IMR-90 (cell line): ENCODE data around the gene ZNF133. TPM values are rescaled to one million over a fixed set of nuclear protein-coding genes. Genes with fewer than 3 reads are reported as not detected.

ENCODE experiments used
- ATAC-seq: fragments of 200-7000 bp; cut with Tn5 transposase; 2 replicates; pipeline ENCODE4 v1.9.1; 2020; ENCODE audit warnings: low read depth, mild to moderate bottlenecking, moderate library complexity
- BruUV-seq: library from RNA; stranded (reverse); fragments of 400-500 nt; replicated peaks from 2 replicates; lab custom pipeline; 2021; lab: Mats Ljungman, UMichigan
- CTCF ChIA-PET: fragments of 300-600 bp; formaldehyde crosslinking; extraction: SDS; loops from one replicate; lab custom pipeline; 2021; ENCODE audit warnings: antibody characterized with exemption; lab: Yijun Ruan, JAX
- POLR2A ChIA-PET: fragments of 300-600 bp; sonication (Branson Sonifier 250); formaldehyde crosslinking; loops from one replicate; lab custom pipeline; 2022; ENCODE audit warnings: antibody characterized with exemption; ENCODE audit not compliant: unreplicated experiment; lab: Charles Lee
- DNase-seq: peaks from one replicate; pipeline ENCODE4 v3.0.0; 2013
- H2AFZ ChIP-seq: replicated peaks from 2 replicates; pipeline ENCODE3; 2013; ENCODE audit warnings: low read length, mild to moderate bottlenecking; ENCODE audit not compliant: poor library complexity
- H2AK5ac ChIP-seq: 2 replicates; pipeline ENCODE4 v1.6.1; 2013; ENCODE audit warnings: low read depth, low read length, inconsistent platforms
- H2AK9ac ChIP-seq: replicated peaks from 2 replicates; pipeline ENCODE3; 2013; ENCODE audit warnings: mild to moderate bottlenecking, low read depth, low read length, moderate library complexity; ENCODE audit not compliant: poor library complexity
- H2BK120ac ChIP-seq: 2 replicates; pipeline ENCODE4 v1.6.1; 2013; ENCODE audit warnings: low read depth, low read length, inconsistent platforms
- H2BK15ac ChIP-seq: 3 replicates; pipeline ENCODE4 v1.6.1; 2013; ENCODE audit warnings: low read depth, low read length, inconsistent platforms
- H2BK20ac ChIP-seq: 2 replicates; pipeline ENCODE4 v1.6.1; 2013; ENCODE audit warnings: low read depth, mild to moderate bottlenecking, inconsistent platforms, low read length, moderate library complexity
- H2BK5ac ChIP-seq: 2 replicates; pipeline ENCODE4 v1.6.1; 2013; ENCODE audit warnings: mild to moderate bottlenecking, low read depth, low read length, inconsistent platforms; ENCODE audit not compliant: poor library complexity, severe bottlenecking
- H3K14ac ChIP-seq: replicated peaks from 2 replicates; pipeline ENCODE4 v1.6.1; 2013; ENCODE audit warnings: low read depth, low read length, inconsistent platforms
- H3K18ac ChIP-seq: 2 replicates; pipeline ENCODE4 v1.6.1; 2013; ENCODE audit warnings: low read depth, low read length, control low read depth
- H3K23ac ChIP-seq: 2 replicates; pipeline ENCODE4 v1.6.1; 2013; ENCODE audit warnings: low read depth, low read length, inconsistent platforms
- H3K27ac ChIP-seq: 2 replicates; pipeline ENCODE4 v1.5.1; 2013; ENCODE audit warnings: mild to moderate bottlenecking, control low read depth, low read length; ENCODE audit not compliant: insufficient read depth
- H3K27me3 ChIP-seq: 2 replicates; pipeline ENCODE4 v1.6.1; 2013; ENCODE audit warnings: low read length; ENCODE audit not compliant: control insufficient read depth, insufficient read depth
- H3K36me3 ChIP-seq: 2 replicates; pipeline ENCODE4 v1.6.1; 2013; ENCODE audit warnings: low read length, mixed read lengths; ENCODE audit not compliant: control insufficient read depth, insufficient read depth
- H3K4ac ChIP-seq: 2 replicates; pipeline ENCODE4 v1.6.1; 2013; ENCODE audit warnings: low read depth, low read length, inconsistent platforms
- H3K4me1 ChIP-seq: 2 replicates; pipeline ENCODE4 v1.6.1; 2013; ENCODE audit warnings: low read length, mixed read lengths; ENCODE audit not compliant: control insufficient read depth, insufficient read depth
- H3K4me2 ChIP-seq: 2 replicates; pipeline ENCODE4 v1.6.1; 2013; ENCODE audit warnings: low read depth, mild to moderate bottlenecking, control low read depth, low read length, moderate library complexity
- H3K4me3 ChIP-seq: 2 replicates; pipeline ENCODE4 v1.5.1; 2013; ENCODE audit warnings: low read depth, mild to moderate bottlenecking, control low read depth, low read length, moderate library complexity; ENCODE audit not compliant: insufficient read depth
- H3K56ac ChIP-seq: 2 replicates; pipeline ENCODE4 v1.6.1; 2013; ENCODE audit warnings: low read length, inconsistent platforms; ENCODE audit not compliant: insufficient read depth; ENCODE audit errors: extremely low read depth
- H3K79me1 ChIP-seq, 2 experiments: 2 replicates each; pipeline ENCODE4 v1.6.1; 2013; ENCODE audit warnings: low read length in 2 of 2, inconsistent platforms in 1 of 2, low read depth in 1 of 2
- H3K9ac ChIP-seq: 2 replicates; pipeline ENCODE4 v1.6.1; 2013; ENCODE audit warnings: low read depth, low read length, control low read depth
- H3K9me1 ChIP-seq: 2 replicates; pipeline ENCODE4 v1.6.1; 2013; ENCODE audit warnings: low read length, inconsistent platforms; ENCODE audit not compliant: insufficient read depth
- H3K9me3 ChIP-seq: 2 replicates; pipeline ENCODE4 v1.6.1; 2013; ENCODE audit warnings: low read length; ENCODE audit not compliant: control insufficient read depth, insufficient read depth
- H4K20me1 ChIP-seq: 2 replicates; pipeline ENCODE4 v1.6.1; 2013; ENCODE audit warnings: low read length, inconsistent platforms; ENCODE audit not compliant: insufficient read depth
- H4K5ac ChIP-seq: 2 replicates; pipeline ENCODE4 v1.6.1; 2013; ENCODE audit warnings: mild to moderate bottlenecking, low read depth, low read length, control low read depth
- H4K8ac ChIP-seq, 2 experiments: 2 replicates each; pipeline ENCODE4 v1.6.1; 2013; ENCODE audit warnings: low read depth in 2 of 2, low read length in 2 of 2, control low read depth in 1 of 2, inconsistent platforms in 1 of 2
- H4K91ac ChIP-seq: 2 replicates; pipeline ENCODE4 v1.6.1; 2013; ENCODE audit warnings: low read depth, low read length, inconsistent platforms; ENCODE audit not compliant: insufficient read depth
- MAFK ChIP-seq: IDR thresholded peaks from 2 replicates; pipeline ENCODE4 v1.6.1; 2012; ENCODE audit warnings: low read depth, low read length, improper control_type of control experiment
- MAZ ChIP-seq: IDR thresholded peaks from 2 replicates; pipeline ENCODE4 v1.6.1; 2012; ENCODE audit warnings: low read depth, mild to moderate bottlenecking, low read length, improper control_type of control experiment, moderate library complexity, borderline replicate concordance
- MXI1 ChIP-seq: IDR thresholded peaks from 2 replicates; pipeline ENCODE4 v1.6.1; 2012; ENCODE audit warnings: low read depth, mild to moderate bottlenecking, low read length, moderate library complexity, borderline replicate concordance
- NFE2L2 ChIP-seq: fragments of 150-350 bp; IDR thresholded peaks from 2 replicates; pipeline ENCODE4 v1.6.1; 2016; ENCODE audit warnings: low read depth, mild to moderate bottlenecking, low read length
- RAD21 ChIP-seq: IDR thresholded peaks from 2 replicates; pipeline ENCODE4 v1.6.1; 2012; ENCODE audit warnings: low read length, improper control_type of control experiment
- RFX5 ChIP-seq: IDR thresholded peaks from 2 replicates; pipeline ENCODE4 v1.8.0; 2012; ENCODE audit warnings: low read depth, mild to moderate bottlenecking, low read length, moderate library complexity
- SMC3 ChIP-seq: fragments of 150-350 bp; IDR thresholded peaks from 2 replicates; pipeline ENCODE4 v1.6.1; 2016; ENCODE audit warnings: low read depth, mild to moderate bottlenecking, antibody characterized with exemption, low read length, moderate library complexity
- WGBS, 2 experiments: methylation state at CpG; one replicate each; pipeline versions ENCODE4 v1.1.5 to v1.1.7; 2013; ENCODE audit warnings: missing lambda C conversion rate in 2 of 2; ENCODE audit not compliant: insufficient read length in 1 of 2; ENCODE audit errors: extremely low coverage in 2 of 2; 5-methylcytosine and 5-hydroxymethylcytosine counted together
- dilution Hi-C: fragments of 300-500 bp; cut with HindIII; formaldehyde crosslinking; loops from one replicate; pipeline ENCODE4 v1.14.3; 2018; ENCODE audit warnings: low sequenced_read_pairs; ENCODE audit not compliant: unreplicated experiment
- in situ Hi-C: fragments of 300-500 bp; cut with MboI; formaldehyde crosslinking; loops from 3 replicates; pipeline ENCODE4 v1.14.3; 2019; ENCODE audit warnings: low sequenced_read_pairs, inconsistent platforms, mixed read lengths
- intact Hi-C: fragments of 100-400 bp; cut with micrococcal nuclease; formaldehyde crosslinking; loops from 2 replicates; pipeline ENCODE4 v1.10.0; 2022
- polyA plus RNA-seq, 3 experiments: library from polyadenylated mRNA; depleted of rRNA; stranded (reverse); fragments of >200 nt; gene quantifications; 2 replicates each; pipeline ENCODE4 v1.2.3, GENCODE V29; 2012; ENCODE audit warnings: low replicate concordance in 1 of 3
- total RNA-seq: library from RNA; depleted of rRNA; stranded (reverse); fragments of >200 nt; gene quantifications from 2 replicates; pipeline ENCODE4 v1.2.3, GENCODE V29; 2012
- TF ChIP-seq, protein P1 (sequence below): conservative IDR thresholded peaks from 2 replicates; pipeline ENCODE4 v1.5.1; 2012; ENCODE audit warnings: mild to moderate bottlenecking, low read depth, low read length, improper control_type of control experiment
- TF ChIP-seq, protein P2 (sequence below): fragments of 150-350 bp; IDR thresholded peaks from 2 replicates; pipeline ENCODE4 v1.6.1; 2017; ENCODE audit warnings: mild to moderate bottlenecking, antibody characterized with exemption, low read length, low read depth

ZNF133 gene
- total and polyA plus RNA-seq, 2 of the 4 experiments (the other 2 are of a cell fraction): 18.3 to 33.5 TPM

DNA sequence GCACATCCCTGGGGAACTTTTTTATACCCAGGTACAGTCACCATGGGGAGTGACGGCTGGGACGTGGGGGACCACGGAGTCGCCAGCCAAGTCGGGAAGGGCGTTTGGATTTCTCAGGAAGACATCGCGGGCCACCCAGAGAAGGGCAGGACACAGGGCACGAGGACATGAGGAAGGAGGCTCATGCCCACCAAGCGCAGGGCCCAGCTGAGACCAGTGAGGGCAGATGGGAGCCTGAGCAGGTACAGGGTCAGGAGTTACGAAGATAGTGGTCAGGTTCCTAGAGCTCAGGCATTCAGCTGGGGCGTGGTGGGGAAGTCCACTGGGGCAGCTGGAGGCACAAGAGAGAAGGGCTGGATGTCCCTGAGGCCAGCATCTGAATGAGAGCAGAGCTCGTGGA is 74.6 kb downstream of the ZNF133 start:
- H3K9me1 ChIP-seq: no peaks in the 10 kb centered on the region
- no peak overlapping the region for H3K56ac ChIP-seq
- intact Hi-C loops (no loop called here), in situ Hi-C loops (no loop called here), dilution Hi-C loops (no loop called here)
- POLR2A ChIA-PET: no interaction called here
- no peak overlapping the region for H3K23ac ChIP-seq
- no peak overlapping the region for H2BK5ac ChIP-seq
- no peaks in the 10 kb centered on the region; the same call in 1 of the 2 replicates for H3K27me3 ChIP-seq
- H4K91ac ChIP-seq: no peak overlapping the region
- H3K4me1 ChIP-seq: no peaks in the 10 kb centered on the region
- no peak overlapping the region for H3K4me2 ChIP-seq
- H3K36me3 ChIP-seq: no peaks in the 10 kb centered on the region
- H4K8ac ChIP-seq: no peak overlapping the region
- H3K4me3 ChIP-seq: no peak overlapping the region
- no peak overlapping the region for H3K14ac ChIP-seq
- DNase-seq (no peak), ATAC-seq (no peak)
- no peaks in the 10 kb centered on the region for H3K79me1 ChIP-seq
- no peak overlapping the region for H2AK5ac ChIP-seq
- no peak overlapping the region for H3K27ac ChIP-seq
- CTCF ChIA-PET: no interaction called here
- no peak overlapping the region for H2BK120ac ChIP-seq
- H2AFZ ChIP-seq: peak overlapping the region; percentile 8
- TF ChIP-seq, protein P1, sequence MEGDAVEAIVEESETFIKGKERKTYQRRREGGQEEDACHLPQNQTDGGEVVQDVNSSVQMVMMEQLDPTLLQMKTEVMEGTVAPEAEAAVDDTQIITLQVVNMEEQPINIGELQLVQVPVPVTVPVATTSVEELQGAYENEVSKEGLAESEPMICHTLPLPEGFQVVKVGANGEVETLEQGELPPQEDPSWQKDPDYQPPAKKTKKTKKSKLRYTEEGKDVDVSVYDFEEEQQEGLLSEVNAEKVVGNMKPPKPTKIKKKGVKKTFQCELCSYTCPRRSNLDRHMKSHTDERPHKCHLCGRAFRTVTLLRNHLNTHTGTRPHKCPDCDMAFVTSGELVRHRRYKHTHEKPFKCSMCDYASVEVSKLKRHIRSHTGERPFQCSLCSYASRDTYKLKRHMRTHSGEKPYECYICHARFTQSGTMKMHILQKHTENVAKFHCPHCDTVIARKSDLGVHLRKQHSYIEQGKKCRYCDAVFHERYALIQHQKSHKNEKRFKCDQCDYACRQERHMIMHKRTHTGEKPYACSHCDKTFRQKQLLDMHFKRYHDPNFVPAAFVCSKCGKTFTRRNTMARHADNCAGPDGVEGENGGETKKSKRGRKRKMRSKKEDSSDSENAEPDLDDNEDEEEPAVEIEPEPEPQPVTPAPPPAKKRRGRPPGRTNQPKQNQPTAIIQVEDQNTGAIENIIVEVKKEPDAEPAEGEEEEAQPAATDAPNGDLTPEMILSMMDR: no peak
- TF ChIP-seq RFX5: no peak
- no peak for TF ChIP-seq NFE2L2
- TF ChIP-seq MXI1: no peak
- TF ChIP-seq SMC3: no peak
- no peak for TF ChIP-seq MAFK
- TF ChIP-seq, protein P2, sequence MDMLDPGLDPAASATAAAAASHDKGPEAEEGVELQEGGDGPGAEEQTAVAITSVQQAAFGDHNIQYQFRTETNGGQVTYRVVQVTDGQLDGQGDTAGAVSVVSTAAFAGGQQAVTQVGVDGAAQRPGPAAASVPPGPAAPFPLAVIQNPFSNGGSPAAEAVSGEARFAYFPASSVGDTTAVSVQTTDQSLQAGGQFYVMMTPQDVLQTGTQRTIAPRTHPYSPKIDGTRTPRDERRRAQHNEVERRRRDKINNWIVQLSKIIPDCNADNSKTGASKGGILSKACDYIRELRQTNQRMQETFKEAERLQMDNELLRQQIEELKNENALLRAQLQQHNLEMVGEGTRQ: no peak
- TF ChIP-seq MAZ: no peak
- no peak for TF ChIP-seq RAD21
- H2BK20ac ChIP-seq: no peak overlapping the region
- no peak overlapping the region for H3K18ac ChIP-seq
- H4K5ac ChIP-seq: no peak overlapping the region
- no peak overlapping the region for H3K9ac ChIP-seq
- WGBS, 2 experiments: 88% methylated on average over 8 of the region's 13 CpGs; no CpG with 5 or more reads in 1 of the 2 experiments
- no peaks in the 10 kb centered on the region for H4K20me1 ChIP-seq
- H3K4ac ChIP-seq: no peak overlapping the region
- H2BK15ac ChIP-seq: no peak overlapping the region
- H2AK9ac ChIP-seq: no peak overlapping the region
- BruUV-seq: no TSS peak
- H3K9me3 ChIP-seq: no peaks in the 10 kb centered on the region
